H1 (cell line): ENCODE results near the gene FGR. TPM values are rescaled to one million over a fixed set of nuclear protein-coding genes. Genes with fewer than 3 reads are reported as not detected.

Experiments
- BACH1 ChIP-seq: IDR thresholded peaks from 2 replicates; pipeline ENCODE4 v1.6.1; 2012; ENCODE audit warnings: low read length, improper control_type of control experiment
- BCL11A ChIP-seq, 2 experiments: IDR thresholded peaks; one replicate each; pipeline ENCODE4 v1.6.1; 2011; ENCODE audit warnings: low read depth in 2 of 2, low read length in 2 of 2, mild to moderate bottlenecking in 2 of 2
- CBX8 ChIP-seq: fragments of 300-800, 300-1000 bp; sonication (generic); IDR thresholded peaks from 2 replicates; pipeline ENCODE4 v1.7.1; 2016; ENCODE audit warnings: low read depth, low read length, borderline replicate concordance
- CEBPB ChIP-seq: IDR thresholded peaks from 2 replicates; pipeline ENCODE4 v1.6.1; 2012; ENCODE audit warnings: low read depth, low read length
- CHD1 ChIP-seq: IDR thresholded peaks from 2 replicates; pipeline ENCODE4 v1.6.1; 2012; ENCODE audit warnings: low read depth, low read length, improper control_type of control experiment
- CHD2 ChIP-seq: IDR thresholded peaks from 2 replicates; pipeline ENCODE4 v1.6.1; 2012; ENCODE audit warnings: low read length, improper control_type of control experiment
- EP300 ChIP-seq, 2 experiments: IDR thresholded peaks; 1 replicate in 1 of 2; 2 replicates in 1 of 2; pipeline ENCODE4 v1.6.1; 2011 to 2012; ENCODE audit warnings: low read depth in 2 of 2, low read length in 2 of 2, mild to moderate bottlenecking in 2 of 2, borderline replicate concordance in 1 of 2, inconsistent platforms in 1 of 2, moderate library complexity in 1 of 2
- GABPA ChIP-seq: IDR thresholded peaks from 2 replicates; pipeline ENCODE4 v1.6.1; 2011; ENCODE audit warnings: mild to moderate bottlenecking, low read length, moderate library complexity, borderline replicate concordance; ENCODE audit not compliant: insufficient read depth
- HDAC6 ChIP-seq: IDR thresholded peaks from one replicate; pipeline ENCODE4 v1.7.1; 2012; ENCODE audit warnings: low read depth, mild to moderate bottlenecking, inconsistent platforms, low read length, moderate library complexity
- JUN ChIP-seq: IDR thresholded peaks from 2 replicates; pipeline ENCODE4 v1.6.1; 2011; ENCODE audit warnings: low read depth, mild to moderate bottlenecking, improper control_type of control experiment, low read length
- JUND ChIP-seq: IDR thresholded peaks from 2 replicates; pipeline ENCODE4 v1.6.1; 2011; ENCODE audit warnings: mild to moderate bottlenecking, improper control_type of control experiment, low read length
- KDM1A ChIP-seq: fragments of 200-600, 300-600 bp; sonication (generic); IDR thresholded peaks from 2 replicates; pipeline ENCODE4 v1.7.1; 2016; ENCODE audit warnings: mild to moderate bottlenecking, low read length, borderline replicate concordance
- NRF1 ChIP-seq: IDR thresholded peaks from 2 replicates; pipeline ENCODE4 v1.6.1; 2011; ENCODE audit warnings: mild to moderate bottlenecking, low read depth, low read length, improper control_type of control experiment
- POLR2AphosphoS5 ChIP-seq: IDR thresholded peaks from 2 replicates; pipeline ENCODE4 v1.6.1; 2011; ENCODE audit warnings: low read depth, low read length
- RBBP5 ChIP-seq: IDR thresholded peaks from 2 replicates; pipeline ENCODE4 v1.7.1; 2012; ENCODE audit warnings: low read depth, mild to moderate bottlenecking, inconsistent platforms, low read length, moderate library complexity, borderline replicate concordance
- SIN3A ChIP-seq, 2 experiments: IDR thresholded peaks in 1 of 2; conservative IDR thresholded peaks in 1 of 2; 2 replicates each; pipeline ENCODE4 v1.6.1; 2011 to 2012; ENCODE audit warnings: low read length in 2 of 2, improper control_type of control experiment in 1 of 2, low read depth in 1 of 2, mild to moderate bottlenecking in 1 of 2
- SP2 ChIP-seq: IDR thresholded peaks from 2 replicates; pipeline ENCODE4 v1.6.1; 2012; ENCODE audit warnings: mild to moderate bottlenecking, low read length, inconsistent platforms
- SP4 ChIP-seq: IDR thresholded peaks from 2 replicates; pipeline ENCODE4 v1.6.1; 2012; ENCODE audit warnings: low read length, inconsistent platforms
- TAF1 ChIP-seq: IDR thresholded peaks from 2 replicates; pipeline ENCODE4 v1.6.1; 2011; ENCODE audit warnings: mild to moderate bottlenecking, low read depth, low read length
- TAF7 ChIP-seq: optimal IDR thresholded peaks from 2 replicates; pipeline ENCODE3; 2011; ENCODE audit warnings: low read depth, mild to moderate bottlenecking, inconsistent platforms, low read length, moderate library complexity, borderline replicate concordance
- TEAD4 ChIP-seq: IDR thresholded peaks from 2 replicates; pipeline ENCODE4 v1.6.1; 2012; ENCODE audit warnings: low read depth, low read length, inconsistent platforms, mixed read lengths
- polyA plus RNA-seq, 7 experiments: library from polyadenylated mRNA; depleted of rRNA in 3 of 7; stranded (reverse) in 5 of 7; unstranded in 2 of 7; fragments of >200 nt in 5 of 7; fragments of 200-250 nt in 2 of 7; gene quantifications; 1 replicate in 5 of 7; 2 replicates in 1 of 7; 4 replicates in 1 of 7; pipeline versions ENCODE4 v1.2.1 to v1.2.3, GENCODE V29; 2011 to 2013; ENCODE audit warnings: missing spikeins in 2 of 7, mixed read lengths in 2 of 7
- total RNA-seq: library from RNA; stranded (reverse); fragmentation: NEBNext Ultra II Directional; extraction: Animal tissue kit (Norgen Biotek cat#: 25700); gene quantifications from 2 replicates; pipeline ENCODE4 v1.2.1, GENCODE V29; 2021
- TF ChIP-seq, protein P1 (sequence below): IDR thresholded peaks from 2 replicates; pipeline ENCODE4 v1.6.1; 2012; ENCODE audit warnings: inconsistent platforms
- TF ChIP-seq, protein P2 (sequence below): IDR thresholded peaks from 2 replicates; pipeline ENCODE4 v1.6.1; 2011; ENCODE audit warnings: low read depth, mild to moderate bottlenecking, low read length; ENCODE audit not compliant: insufficient read depth

Gene FGR
- total and polyA plus RNA-seq, 2 of the 8 experiments (the other 6 are each of a cell fraction or from before 2014, with no cell fraction given), result 0.22 to 0.95 TPM

DNA sequence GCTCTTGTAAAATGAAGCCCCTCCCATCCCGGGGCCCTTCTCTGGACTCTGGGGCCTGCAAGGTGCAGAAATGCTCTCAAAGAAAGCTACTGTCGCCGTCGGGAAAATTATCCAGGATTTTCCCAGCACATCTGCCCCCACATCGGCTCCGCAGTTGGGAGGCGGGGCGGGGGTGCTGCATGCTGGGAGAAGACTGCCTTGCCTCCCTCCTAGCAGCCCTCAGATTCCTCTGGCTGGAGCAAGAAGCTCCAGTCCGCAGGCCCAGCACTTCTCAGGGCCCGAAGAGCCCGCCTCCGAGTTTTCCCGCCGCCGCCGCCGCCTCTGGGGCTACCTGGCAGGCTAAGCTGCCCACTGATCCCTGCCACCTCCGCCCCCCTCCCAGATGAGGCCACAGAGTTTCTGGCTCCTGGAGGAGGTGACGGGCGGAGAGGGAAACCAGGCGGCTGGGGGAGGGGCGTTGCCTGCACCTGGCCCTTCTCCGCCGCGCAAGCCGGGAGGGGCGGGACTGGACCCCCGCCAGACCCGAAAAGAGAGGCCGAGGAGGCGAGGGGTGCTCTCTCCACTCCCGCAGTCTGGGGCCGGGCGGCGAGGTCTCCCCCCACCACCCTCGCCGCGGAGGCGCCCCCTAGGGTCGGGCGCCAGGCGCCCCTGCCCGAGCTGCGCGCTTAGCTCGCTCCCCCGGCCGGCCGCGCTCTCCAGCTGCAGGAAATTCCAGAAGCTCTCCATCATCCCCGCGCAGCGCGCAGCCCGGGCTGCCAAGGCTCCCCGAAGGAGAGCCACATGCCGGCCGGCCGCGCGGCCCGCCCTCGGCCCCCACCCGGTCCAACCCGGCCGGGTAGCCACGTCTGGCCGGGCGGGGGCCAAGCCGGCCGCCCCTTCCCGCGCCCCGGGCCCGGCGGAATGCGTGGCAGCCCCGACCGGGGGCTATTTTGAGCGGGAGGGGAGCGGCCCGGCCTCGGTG, 59.8 kb downstream of the FGR start (continued):
- TF ChIP-seq JUND (peak; percentile 43), BACH1 (no peak), CHD2 (no peak), HDAC6 (no peak), TAF7 (no peak), TEAD4 (0 out of 2 replicates have a peak, but pooled peaks have one; percentile 43), JUN (no peak), EP300 (IDR thresholded peaks at IDR 0.05; ENCODE audit: borderline replicate concordance in 1 of 2, low read depth in 2 of 2, low read length in 2 of 2) (peak in 1 of 2 experiments; percentile 45; a peak in 2 of 3 replicates), RBBP5 (0 out of 2 replicates have a peak, but pooled peaks have one; percentile 69), POLR2AphosphoS5 (peak; percentile 58), KDM1A (peak; percentile 77; the same call in 1 of the 2 replicates), GABPA (no peak), CHD1 (no peak), TAF1 (no peak; the same call in 1 of the 2 replicates), SP4 (no peak), CEBPB (no peak), NRF1 (no peak), CBX8 (no peak), SP2 (no peak), BCL11A (IDR thresholded peaks at IDR 0.05; ENCODE audit: low read depth in 2 of 2, low read length in 2 of 2) (no peak), SIN3A (conservative IDR thresholded peaks at IDR 0.05 in 1 of 2, IDR thresholded peaks at IDR 0.05 in 1 of 2; ENCODE audit: low read depth in 1 of 2, low read length in 2 of 2) (0 out of 4 replicates have a peak, but pooled peaks of 1 of the 2 experiments have one; percentile 39)
- TF ChIP-seq, protein P1, sequence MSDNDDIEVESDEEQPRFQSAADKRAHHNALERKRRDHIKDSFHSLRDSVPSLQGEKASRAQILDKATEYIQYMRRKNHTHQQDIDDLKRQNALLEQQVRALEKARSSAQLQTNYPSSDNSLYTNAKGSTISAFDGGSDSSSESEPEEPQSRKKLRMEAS, result peak; percentile 37; the same call in 1 of the 2 replicates
- TF ChIP-seq, protein P2, sequence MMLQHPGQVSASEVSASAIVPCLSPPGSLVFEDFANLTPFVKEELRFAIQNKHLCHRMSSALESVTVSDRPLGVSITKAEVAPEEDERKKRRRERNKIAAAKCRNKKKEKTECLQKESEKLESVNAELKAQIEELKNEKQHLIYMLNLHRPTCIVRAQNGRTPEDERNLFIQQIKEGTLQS, result no peak
